Caco-2 (cell line): ENCODE data around the gene TUBD1. TPM values are rescaled to one million over a fixed set of nuclear protein-coding genes. Genes with fewer than 3 reads are reported as not detected.
"Not testable (repeated sequence)": the region's sequence is repeated elsewhere in the genome, so short reads cannot be mapped to it uniquely, and the experiment has no call there.

Source experiments
- BruUV-seq: library from RNA; stranded (reverse); fragments of 400-500 nt; replicated peaks from 2 replicates; lab custom pipeline; 2021; lab: Mats Ljungman, UMichigan
- CTCF ChIA-PET: fragments of 300-600 bp; sonication (Branson Sonifier 250); formaldehyde crosslinking; loops from one replicate; lab custom pipeline; 2022; ENCODE audit warnings: antibody characterized with exemption; lab: Charles Lee
- POLR2A ChIA-PET: fragments of 300-600 bp; sonication (Branson Sonifier 250); formaldehyde crosslinking; loops from one replicate; lab custom pipeline; 2022; ENCODE audit warnings: antibody characterized with exemption; lab: Charles Lee
- DNase-seq, 2 experiments: peaks; one replicate each; pipeline versions ENCODE4 v3.0.0 to v3.0.0-alpha.2; 2020 to 2022
- H3K27me3 ChIP-seq: replicated peaks from 2 replicates; pipeline ENCODE4 v1.6.0; 2011; ENCODE audit warnings: low read length; ENCODE audit not compliant: control insufficient read depth, insufficient read depth
- H3K36me3 ChIP-seq: 2 replicates; pipeline ENCODE4 v1.5.1; 2011; ENCODE audit warnings: low read length; ENCODE audit not compliant: control insufficient read depth, insufficient read depth
- H3K4me1 ChIP-seq: fragments of 250-450 bp; sonication (Bioruptor Pico); 2 replicates; pipeline ENCODE4 v1.5.1; 2020; ENCODE audit warnings: mild to moderate bottlenecking
- H3K4me3 ChIP-seq: 2 replicates; pipeline ENCODE4 v1.5.1; 2011; ENCODE audit warnings: low read depth, mild to moderate bottlenecking, control low read depth, low read length
- H3K9me3 ChIP-seq: fragments of 250-450 bp; sonication (Bioruptor Pico); 2 replicates; pipeline ENCODE4 v1.5.1; 2020; ENCODE audit warnings: mild to moderate bottlenecking, moderate library complexity
- H3K27ac Mint-ChIP-seq: one replicate; pipeline ENCODE4 v1.8.0; 2022; ENCODE audit warnings: mixed read lengths; ENCODE audit not compliant: unreplicated experiment
- H3K27me3 Mint-ChIP-seq: one replicate; pipeline ENCODE4 v1.8.0; 2022; ENCODE audit warnings: mixed read lengths; ENCODE audit not compliant: insufficient read depth, unreplicated experiment
- H3K36me3 Mint-ChIP-seq: one replicate; pipeline ENCODE4 v1.8.0; 2022; ENCODE audit warnings: mild to moderate bottlenecking, mixed read lengths; ENCODE audit not compliant: insufficient read depth, unreplicated experiment
- H3K4me1 Mint-ChIP-seq: one replicate; pipeline ENCODE4 v1.8.0; 2022; ENCODE audit warnings: low read depth, mixed read lengths; ENCODE audit not compliant: unreplicated experiment
- H3K4me3 Mint-ChIP-seq: one replicate; pipeline ENCODE4 v1.8.0; 2022; ENCODE audit warnings: mild to moderate bottlenecking, moderate library complexity, mixed read lengths; ENCODE audit not compliant: unreplicated experiment
- H3K9me3 Mint-ChIP-seq: one replicate; pipeline ENCODE4 v1.8.0; 2022; ENCODE audit warnings: mixed read lengths; ENCODE audit not compliant: unreplicated experiment
- intact Hi-C: fragments of 100-400 bp; cut with micrococcal nuclease; formaldehyde crosslinking; loops from one replicate; pipeline ENCODE4 v1.10.0; 2022; ENCODE audit not compliant: unreplicated experiment
- total RNA-seq: library from RNA; stranded (reverse); gene quantifications from 2 replicates; pipeline ENCODE4 v1.2.3, GENCODE V29; 2022
- TF ChIP-seq, protein P1 (sequence below), 2 experiments: fragments of 200-600 bp in 1 of 2; IDR thresholded peaks; 1 replicate in 1 of 2; 2 replicates in 1 of 2; pipeline versions ENCODE4 v1.5.1 to v1.8.0; 2011 to 2022; ENCODE audit warnings: antibody characterized with exemption in 1 of 2, control low read depth in 1 of 2, inconsistent platforms in 1 of 2, low read depth in 1 of 2, low read length in 1 of 2, mild to moderate bottlenecking in 1 of 2, moderate library complexity in 1 of 2; ENCODE audit not compliant: insufficient read depth in 1 of 2, severe bottlenecking in 1 of 2, unreplicated experiment in 1 of 2

Gene TUBD1
- total RNA-seq, 1 experiment from 2014 or later = 23.6 TPM

- peak; percentile 71 to 79 for DNase-seq
- ChIA-PET POLR2A (interaction anchor here (0.5 to 1.9 kb wide), 8 partner anchors 10 to 224 kb away, joined by 3 to 12 read pairs (median 5); partner anchors contain the start of genes PTRH2 and VMP1), CTCF (interaction anchor here (0.6 to 0.9 kb wide), 3 partner anchors 17 to 337 kb away, joined by 3 to 6 read pairs (median 4); no protein-coding TSS in a partner anchor)
- Histone ChIP-seq H3K9me3 (no peaks in the 10 kb centered on the region), H3K4me1 (peaks cover 59% of the 10 kb centered on the region), H3K27me3 (no peaks in the 10 kb centered on the region), H3K4me3 (no peak overlapping the region), H3K36me3 (peaks cover 9% of the 10 kb centered on the region)
- intact Hi-C loops = no loop called here
- Mint-ChIP-seq H3K27ac (peak overlapping the region; percentile 98), H3K9me3 (no peaks in the 10 kb centered on the region), H3K36me3 (peaks cover 100% of the 10 kb centered on the region), H3K4me3 (peak overlapping the region; percentile 89), H3K4me1 (peaks cover 62% of the 10 kb centered on the region), H3K27me3 (no peaks in the 10 kb centered on the region)
- BruUV-seq = no TSS peak
- TF ChIP-seq, protein P1, sequence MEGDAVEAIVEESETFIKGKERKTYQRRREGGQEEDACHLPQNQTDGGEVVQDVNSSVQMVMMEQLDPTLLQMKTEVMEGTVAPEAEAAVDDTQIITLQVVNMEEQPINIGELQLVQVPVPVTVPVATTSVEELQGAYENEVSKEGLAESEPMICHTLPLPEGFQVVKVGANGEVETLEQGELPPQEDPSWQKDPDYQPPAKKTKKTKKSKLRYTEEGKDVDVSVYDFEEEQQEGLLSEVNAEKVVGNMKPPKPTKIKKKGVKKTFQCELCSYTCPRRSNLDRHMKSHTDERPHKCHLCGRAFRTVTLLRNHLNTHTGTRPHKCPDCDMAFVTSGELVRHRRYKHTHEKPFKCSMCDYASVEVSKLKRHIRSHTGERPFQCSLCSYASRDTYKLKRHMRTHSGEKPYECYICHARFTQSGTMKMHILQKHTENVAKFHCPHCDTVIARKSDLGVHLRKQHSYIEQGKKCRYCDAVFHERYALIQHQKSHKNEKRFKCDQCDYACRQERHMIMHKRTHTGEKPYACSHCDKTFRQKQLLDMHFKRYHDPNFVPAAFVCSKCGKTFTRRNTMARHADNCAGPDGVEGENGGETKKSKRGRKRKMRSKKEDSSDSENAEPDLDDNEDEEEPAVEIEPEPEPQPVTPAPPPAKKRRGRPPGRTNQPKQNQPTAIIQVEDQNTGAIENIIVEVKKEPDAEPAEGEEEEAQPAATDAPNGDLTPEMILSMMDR (IDR thresholded peaks at IDR 0.05; ENCODE audit: insufficient read depth in 1 of 2, low read depth in 1 of 2, low read length in 1 of 2, severe bottlenecking in 1 of 2, unreplicated experiment in 1 of 2) = no peak
Measured at GRCh38 chr17:59842901-59843652, 49.7 kb downstream of the TUBD1 start.

GRCh38 chr17:59841882-59842263 is 50.9 kb downstream of the TUBD1 start:
- H3K36me3 Mint-ChIP-seq = peaks cover 100% of the 10 kb centered on the region
- peak overlapping the region; percentile 89 for H3K4me3 Mint-ChIP-seq
- intact Hi-C loops, H3K36me3 ChIP-seq, BruUV-seq, H3K4me3 ChIP-seq, CTCF ChIA-PET, H3K27me3 ChIP-seq, H3K9me3 Mint-ChIP-seq, H3K27me3 Mint-ChIP-seq, DNase-seq, H3K9me3 ChIP-seq: not testable (repeated sequence)
- POLR2A ChIA-PET = interaction anchor here (0.6 to 2.6 kb wide), 4 partner anchors 46 to 88 kb away, joined by 3 to 12 read pairs (median 6); no protein-coding TSS in a partner anchor
- peak overlapping the region; percentile 98 for H3K27ac Mint-ChIP-seq
- peaks cover 58% of the 10 kb centered on the region for H3K4me1 Mint-ChIP-seq
- peaks cover 49% of the 10 kb centered on the region for H3K4me1 ChIP-seq

DNA sequence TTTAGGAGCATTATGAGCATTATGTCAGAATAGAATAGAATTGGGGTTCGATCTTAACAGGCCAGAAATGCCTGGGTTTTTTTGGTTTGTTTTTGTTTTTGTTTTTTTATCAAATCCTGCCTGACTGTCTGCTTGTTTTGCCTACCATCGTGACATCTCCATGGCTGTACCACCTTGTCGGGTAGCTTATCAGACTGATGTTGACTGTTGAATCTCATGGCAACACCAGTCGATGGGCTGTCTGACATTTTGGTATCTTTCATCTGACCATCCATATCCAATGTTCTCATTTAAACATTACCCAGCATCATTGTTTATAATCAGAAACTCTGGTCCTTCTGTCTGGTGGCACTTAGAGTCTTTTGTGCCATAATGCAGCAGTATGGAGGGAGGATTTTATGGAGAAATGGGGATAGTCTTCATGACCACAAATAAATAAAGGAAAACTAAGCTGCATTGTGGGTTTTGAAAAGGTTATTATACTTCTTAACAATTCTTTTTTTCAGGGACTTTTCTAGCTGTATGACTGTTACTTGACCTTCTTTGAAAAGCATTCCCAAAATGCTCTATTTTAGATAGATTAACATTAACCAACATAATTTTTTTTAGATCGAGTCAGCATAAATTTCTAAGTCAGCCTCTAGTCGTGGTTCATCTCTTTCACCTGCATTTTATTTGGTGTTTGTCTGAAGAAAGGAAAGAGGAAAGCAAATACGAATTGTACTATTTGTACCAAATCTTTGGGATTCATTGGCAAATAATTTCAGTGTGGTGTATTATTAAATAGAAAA is 51.5 kb downstream of the TUBD1 start:
- H3K27me3 Mint-ChIP-seq, DNase-seq, H3K9me3 Mint-ChIP-seq, H3K36me3 ChIP-seq, CTCF ChIA-PET, H3K27me3 ChIP-seq, BruUV-seq, H3K9me3 ChIP-seq, intact Hi-C loops: not testable (repeated sequence)
- POLR2A ChIA-PET = interaction anchor here (0.5 to 2.6 kb wide), 3 partner anchors 46 to 1424 kb away, joined by 5 to 8 read pairs (median 5); no protein-coding TSS in a partner anchor
- peak overlapping the region; percentile 49 for H3K4me3 ChIP-seq
- H3K4me1 ChIP-seq = peaks cover 49% of the 10 kb centered on the region
- Mint-ChIP-seq H3K36me3 (peaks cover 100% of the 10 kb centered on the region), H3K27ac (peak overlapping the region; percentile 98), H3K4me1 (peaks cover 57% of the 10 kb centered on the region), H3K4me3 (peak overlapping the region; percentile 89)
